Left ventricle myocardium inferior (tissue), 1 donor: ENCODE data around the gene DPP7. TPM values are rescaled to one million over a fixed set of nuclear protein-coding genes. Genes with fewer than 3 reads are reported as not detected.
A peak's percentile ranks its signal among the peaks of the same experiment; 100 is the strongest.

Experiments used
- DNase-seq: peaks from one replicate; pipeline ENCODE4 v3.0.0-alpha.2; 2020
- H3K27ac ChIP-seq: fragments of 200-600 bp; replicated peaks from 2 replicates; pipeline ENCODE4 v1.8.0; 2021
- H3K27me3 ChIP-seq: fragments of 200-600 bp; 2 replicates; pipeline ENCODE4 v1.8.0; 2021; ENCODE audit warnings: low read depth
- H3K36me3 ChIP-seq: fragments of 200-600 bp; 2 replicates; pipeline ENCODE4 v1.8.0; 2021
- H3K4me1 ChIP-seq: fragments of 200-600 bp; 2 replicates; pipeline ENCODE4 v1.8.0; 2021
- H3K4me3 ChIP-seq: fragments of 200-600 bp; 2 replicates; pipeline ENCODE4 v1.8.0; 2021; ENCODE audit warnings: mild to moderate bottlenecking, moderate library complexity
- H3K9me3 ChIP-seq: fragments of 200-600 bp; replicated peaks from 2 replicates; pipeline ENCODE4 v1.8.0; 2021
- intact Hi-C: fragments of 100-400 bp; cut with micrococcal nuclease; formaldehyde crosslinking; loops from one replicate; pipeline ENCODE4 v1.11.0; 2022
- total RNA-seq: library from RNA; stranded (reverse); fragmentation: NEBNext Ultra II Directional; extraction: Animal tissue kit (Norgen Biotek cat#: 25700); gene quantifications from one replicate; pipeline ENCODE4 v1.2.1, GENCODE V29; 2021
- TF ChIP-seq, protein P1 (sequence below): fragments of 200-600 bp; IDR thresholded peaks from 2 replicates; pipeline ENCODE4 v1.8.0; 2021; ENCODE audit warnings: antibody characterized with exemption, mild to moderate bottlenecking, borderline replicate concordance
- donor health status: DM: no; HTN: yes; CAD: no; lungs with severe emphysema.

DPP7 gene
- total RNA-seq, 1 donor from 2014 or later: 130 TPM

- Histone ChIP-seq H3K27me3 (no peaks in the 10 kb centered on the region), H3K36me3 (peaks cover 18% of the 10 kb centered on the region), H3K4me3 (no peak overlapping the region), H3K27ac (peak overlapping the region; percentile 92), H3K9me3 (no peaks in the 10 kb centered on the region), H3K4me1 (peaks cover 46% of the 10 kb centered on the region)
- intact Hi-C loops: loop anchor here (5.0 kb wide), 1 partner anchor 121 kb away; no protein-coding TSS in a partner anchor
- TF ChIP-seq, protein P1, sequence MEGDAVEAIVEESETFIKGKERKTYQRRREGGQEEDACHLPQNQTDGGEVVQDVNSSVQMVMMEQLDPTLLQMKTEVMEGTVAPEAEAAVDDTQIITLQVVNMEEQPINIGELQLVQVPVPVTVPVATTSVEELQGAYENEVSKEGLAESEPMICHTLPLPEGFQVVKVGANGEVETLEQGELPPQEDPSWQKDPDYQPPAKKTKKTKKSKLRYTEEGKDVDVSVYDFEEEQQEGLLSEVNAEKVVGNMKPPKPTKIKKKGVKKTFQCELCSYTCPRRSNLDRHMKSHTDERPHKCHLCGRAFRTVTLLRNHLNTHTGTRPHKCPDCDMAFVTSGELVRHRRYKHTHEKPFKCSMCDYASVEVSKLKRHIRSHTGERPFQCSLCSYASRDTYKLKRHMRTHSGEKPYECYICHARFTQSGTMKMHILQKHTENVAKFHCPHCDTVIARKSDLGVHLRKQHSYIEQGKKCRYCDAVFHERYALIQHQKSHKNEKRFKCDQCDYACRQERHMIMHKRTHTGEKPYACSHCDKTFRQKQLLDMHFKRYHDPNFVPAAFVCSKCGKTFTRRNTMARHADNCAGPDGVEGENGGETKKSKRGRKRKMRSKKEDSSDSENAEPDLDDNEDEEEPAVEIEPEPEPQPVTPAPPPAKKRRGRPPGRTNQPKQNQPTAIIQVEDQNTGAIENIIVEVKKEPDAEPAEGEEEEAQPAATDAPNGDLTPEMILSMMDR: no peak
- DNase-seq: no peak
Observed at GRCh38 chr9:137116027-137116507, 1.5 kb upstream of the DPP7 start.

GRCh38 chr9:137115394-137116026, 977 bp upstream of the DPP7 start:
- intact Hi-C loops: loop anchor here (5.0 kb wide), 1 partner anchor 122 kb away; no protein-coding TSS in a partner anchor
- H3K4me1 ChIP-seq: peaks cover 46% of the 10 kb centered on the region
- peak overlapping the region; percentile 92 for H3K27ac ChIP-seq
- DNase-seq: no peak
- no peaks in the 10 kb centered on the region for H3K27me3 ChIP-seq
- H3K36me3 ChIP-seq: peaks cover 22% of the 10 kb centered on the region
- H3K9me3 ChIP-seq: no peaks in the 10 kb centered on the region
- TF ChIP-seq, protein P1: no peak
- peak overlapping the region; percentile 94 for H3K4me3 ChIP-seq

GRCh38 chr9:137114220-137114612, 317 bp downstream of the DPP7 start:
- Histone ChIP-seq H3K36me3 (peaks cover 33% of the 10 kb centered on the region), H3K27me3 (no peaks in the 10 kb centered on the region), H3K4me1 (peaks cover 46% of the 10 kb centered on the region), H3K9me3 (no peaks in the 10 kb centered on the region), H3K4me3 (peak overlapping the region; percentile 94), H3K27ac (peak overlapping the region; percentile 92)
- TF ChIP-seq, protein P1: no peak
- intact Hi-C loops: no loop called here
- DNase-seq: no peak

DNA sequence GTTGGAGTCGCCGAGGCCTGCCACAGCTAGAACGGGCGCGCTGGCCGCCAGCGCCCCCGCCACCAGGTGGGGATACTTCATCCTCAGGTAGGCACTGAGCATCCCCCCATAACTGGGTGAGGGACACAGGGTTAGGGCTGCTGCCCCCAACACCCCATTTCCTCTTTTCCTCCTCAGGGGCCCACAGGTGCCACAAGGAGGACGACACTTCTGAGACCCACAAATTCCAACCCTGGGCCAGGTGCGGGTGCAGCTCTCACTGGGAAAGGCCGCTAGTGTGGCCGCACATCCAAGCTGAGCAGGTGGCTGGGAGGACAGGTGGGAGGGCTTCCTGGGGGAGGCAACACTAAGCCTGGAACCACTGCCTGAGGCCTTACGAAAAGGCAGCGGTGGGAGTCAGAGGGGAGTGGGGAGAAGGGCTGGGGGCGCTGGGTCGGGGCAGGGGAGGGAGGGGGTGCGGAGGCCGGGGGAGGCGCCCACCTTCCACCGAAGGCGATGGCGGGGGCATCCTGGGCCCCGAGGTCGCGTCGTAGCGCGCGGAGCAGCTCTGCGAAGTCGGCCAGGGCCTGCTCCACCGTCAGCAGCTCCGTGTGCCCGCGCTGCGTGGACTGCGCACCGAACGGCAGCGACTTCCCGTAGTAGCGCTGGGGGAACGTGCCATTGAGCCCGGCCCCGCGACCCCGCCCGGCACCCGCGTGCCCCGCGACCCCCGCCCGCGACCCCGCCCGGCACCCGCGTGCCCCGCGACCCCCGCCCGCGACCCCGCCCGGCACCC, 961 bp downstream of the DPP7 start:
- Histone ChIP-seq H3K27ac (no peak overlapping the region), H3K27me3 (no peaks in the 10 kb centered on the region), H3K4me3 (peak overlapping the region; percentile 94), H3K4me1 (peaks cover 45% of the 10 kb centered on the region), H3K9me3 (no peaks in the 10 kb centered on the region), H3K36me3 (peaks cover 40% of the 10 kb centered on the region)
- intact Hi-C loops: no loop called here
- TF ChIP-seq, protein P1: no peak
- DNase-seq: no peak

DNA sequence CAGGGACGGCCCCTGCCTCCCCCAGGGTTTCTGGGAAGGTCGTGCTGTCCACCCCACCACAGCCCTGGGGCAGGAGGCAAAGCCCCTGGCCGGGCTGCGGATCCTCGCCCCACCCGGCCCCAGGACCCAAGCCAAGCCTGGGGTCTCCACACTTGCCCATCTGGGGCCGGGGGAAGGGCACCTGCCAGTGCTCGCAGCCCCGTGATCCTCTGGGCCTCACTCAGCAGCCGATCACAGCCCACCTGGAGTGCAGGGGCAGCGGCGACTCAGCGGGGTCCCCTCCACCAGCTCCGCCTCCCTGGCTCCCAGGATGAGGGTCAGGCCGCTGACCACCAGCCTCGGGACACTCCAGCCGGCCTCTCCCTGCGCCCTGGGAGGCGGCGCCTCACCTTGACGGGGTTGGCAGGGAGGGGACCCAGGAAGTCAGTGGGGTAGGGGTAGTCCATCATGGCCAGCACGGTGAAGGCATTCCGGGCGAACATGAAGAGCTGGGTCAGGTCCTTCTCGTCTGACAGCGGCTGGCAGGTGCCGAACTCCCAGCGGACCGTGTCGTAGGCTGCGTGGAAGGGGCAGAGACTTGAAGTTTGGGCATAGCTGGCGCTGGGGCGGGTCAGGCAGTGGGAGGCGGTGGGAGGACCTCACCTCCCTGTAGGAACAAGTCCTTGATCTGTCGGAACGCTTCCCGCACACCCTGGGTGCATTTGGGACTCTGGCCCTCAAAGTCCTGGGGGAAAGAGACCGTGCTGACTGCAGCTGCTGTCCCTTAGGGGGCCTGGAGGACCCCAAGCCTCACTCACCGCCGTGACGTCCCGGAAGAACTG, 1.8 kb downstream of the DPP7 start:
- Histone ChIP-seq H3K27ac (no peak overlapping the region), H3K4me1 (peaks cover 37% of the 10 kb centered on the region), H3K36me3 (peaks cover 48% of the 10 kb centered on the region), H3K4me3 (peak overlapping the region; percentile 94), H3K9me3 (no peaks in the 10 kb centered on the region), H3K27me3 (no peaks in the 10 kb centered on the region)
- TF ChIP-seq, protein P1: no peak
- intact Hi-C loops: no loop called here
- DNase-seq: no peak
